ENCODE results near the gene GGTLC3.
"Not testable (repeated sequence)": the region's sequence is repeated elsewhere in the genome, so short reads cannot be mapped to it uniquely, and the experiment has no call there.

The GGTLC3 gene

GRCh38 chr22:18518061-18518460 is at the start of gene GGTLC3:
GGTLC3 (minus strand) TSS chr22:18518161; CDS start chr22:18517897, 264 bp downstream.
- not testable (repeated sequence) for DNase-seq

DNA sequence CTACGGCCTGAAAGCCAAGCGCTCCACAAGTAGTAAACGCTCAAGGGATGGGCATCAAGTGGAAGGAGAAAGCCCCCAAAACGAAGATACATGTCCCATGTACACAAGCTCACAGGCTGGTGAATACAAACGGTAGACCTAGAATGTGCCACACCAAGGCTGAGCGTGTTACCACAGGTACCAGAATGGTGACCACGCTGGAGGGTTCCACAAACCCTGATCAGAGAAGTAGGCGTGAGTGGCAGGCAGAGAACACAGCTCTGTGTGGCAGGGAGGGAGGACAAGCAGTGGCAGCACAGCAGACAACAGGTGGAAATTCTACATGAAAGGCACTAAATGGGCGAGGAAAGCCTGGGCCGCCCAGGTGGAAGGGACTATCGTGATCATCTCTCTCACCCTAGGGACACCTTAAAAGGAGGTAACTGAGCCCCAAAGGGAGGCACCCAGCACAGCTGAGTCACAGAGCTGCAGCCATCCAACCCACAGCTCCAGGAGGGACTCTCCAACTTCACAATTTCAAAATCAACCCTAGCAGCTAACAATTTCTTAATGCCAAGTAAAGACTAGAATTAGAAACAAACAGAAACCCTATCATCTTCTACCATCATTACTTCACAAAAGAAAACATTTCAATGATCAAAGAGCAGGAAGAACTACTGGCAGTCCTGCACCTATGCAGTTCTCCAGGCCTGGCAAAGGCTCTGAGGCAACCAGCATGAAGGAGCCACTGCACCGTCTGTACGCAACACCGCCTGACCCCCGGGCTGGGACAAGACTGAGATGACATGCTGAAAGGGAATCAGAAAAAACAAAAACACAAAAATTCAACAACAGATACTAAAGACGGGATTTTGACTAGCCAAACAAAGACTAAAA is 42.4 kb upstream of the GGTLC3 start:
- DNase-seq = not testable (repeated sequence)

GRCh38 chr22:18558939-18559338 is 41.0 kb upstream of the GGTLC3 start:
- not testable (repeated sequence) for DNase-seq

- not testable (repeated sequence) for DNase-seq
Observed at GRCh38 chr22:18558516-18558915, 40.6 kb upstream of the GGTLC3 start.

DNA sequence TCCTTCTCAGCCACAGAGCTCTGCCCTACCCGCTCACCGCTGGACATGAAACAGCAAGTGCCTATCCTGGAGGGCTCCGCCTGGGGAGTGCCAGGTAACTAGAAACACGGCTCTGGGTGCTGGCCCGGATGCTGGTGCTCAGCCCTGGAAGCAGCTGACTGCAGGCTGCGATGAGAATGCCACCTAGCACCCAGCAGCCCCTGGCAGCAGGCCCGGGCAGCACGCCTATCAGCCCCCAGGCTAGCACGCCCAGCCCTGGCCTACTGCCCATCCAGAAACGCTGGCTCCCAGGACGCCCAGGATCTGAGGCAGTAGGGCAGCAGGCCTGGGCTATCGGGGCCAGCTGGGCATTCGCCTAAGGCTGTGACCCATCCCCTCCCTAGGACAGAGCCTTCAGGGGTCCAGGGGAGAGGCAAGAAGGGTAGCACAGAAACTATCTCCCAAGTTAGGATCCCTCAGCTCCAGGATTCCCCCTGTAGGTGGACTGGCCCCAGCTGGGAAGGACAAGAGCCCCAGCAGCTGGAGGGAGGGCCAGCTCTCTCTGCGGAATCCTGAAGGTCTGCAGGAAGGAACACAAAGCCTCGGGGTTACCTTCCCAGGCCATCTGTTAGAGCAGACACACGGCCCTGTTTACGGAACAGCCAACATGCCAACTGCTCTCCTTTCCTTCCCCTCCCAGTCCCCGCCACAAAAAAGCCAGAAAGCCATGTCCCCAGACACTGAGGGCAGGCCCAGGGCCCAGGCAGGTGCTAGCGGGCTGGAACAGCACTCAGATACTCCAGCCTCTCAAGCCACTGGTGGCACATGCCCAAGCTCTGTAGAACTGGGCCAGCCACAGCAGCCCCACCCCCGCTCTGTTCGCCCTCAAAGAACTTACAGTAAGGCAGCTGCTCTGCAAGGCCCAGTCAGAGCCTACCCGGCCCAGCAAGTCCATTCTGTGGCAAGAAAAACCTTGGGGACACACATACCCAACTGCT is 36.6 kb upstream of the GGTLC3 start:
- DNase-seq = not testable (repeated sequence)

DNA sequence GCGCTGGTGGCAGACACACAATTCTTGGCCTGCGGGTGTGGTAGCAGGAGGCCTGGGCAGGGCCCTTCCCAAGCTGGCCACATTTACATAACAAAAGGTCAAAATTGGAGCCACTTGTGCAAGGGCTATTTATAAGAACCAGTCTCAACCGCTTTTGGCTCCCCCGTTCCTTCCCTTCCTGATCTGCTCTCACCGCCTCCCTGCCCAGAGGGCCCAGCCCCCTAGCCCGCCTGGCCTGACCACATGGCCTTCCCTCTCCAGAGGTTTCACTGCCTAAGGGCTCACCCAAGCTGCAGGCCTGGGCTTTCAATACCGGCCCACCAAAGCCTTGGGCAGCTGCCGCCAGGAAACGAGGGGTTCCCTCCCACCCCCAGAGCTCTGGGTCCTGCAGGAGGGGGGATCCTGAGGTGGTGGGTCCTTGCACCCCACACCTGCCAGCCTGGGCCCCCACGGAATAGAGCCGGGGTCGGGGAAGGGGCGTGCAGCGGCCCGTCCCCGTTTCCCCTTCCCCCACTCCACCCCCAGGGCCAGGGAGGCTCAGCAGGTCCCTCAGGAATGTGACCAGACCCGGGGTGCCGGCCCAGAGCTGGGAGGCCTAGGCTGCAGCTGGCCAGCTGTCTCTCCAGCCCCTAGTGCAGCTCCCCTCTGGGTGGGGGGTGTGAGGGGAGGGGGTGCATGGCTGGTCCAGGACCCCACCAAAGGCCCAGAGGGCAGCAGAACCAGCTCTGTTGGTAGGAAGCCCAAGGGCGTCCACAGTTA is 35.1 kb upstream of the GGTLC3 start:
- DNase-seq = not testable (repeated sequence)

DNA sequence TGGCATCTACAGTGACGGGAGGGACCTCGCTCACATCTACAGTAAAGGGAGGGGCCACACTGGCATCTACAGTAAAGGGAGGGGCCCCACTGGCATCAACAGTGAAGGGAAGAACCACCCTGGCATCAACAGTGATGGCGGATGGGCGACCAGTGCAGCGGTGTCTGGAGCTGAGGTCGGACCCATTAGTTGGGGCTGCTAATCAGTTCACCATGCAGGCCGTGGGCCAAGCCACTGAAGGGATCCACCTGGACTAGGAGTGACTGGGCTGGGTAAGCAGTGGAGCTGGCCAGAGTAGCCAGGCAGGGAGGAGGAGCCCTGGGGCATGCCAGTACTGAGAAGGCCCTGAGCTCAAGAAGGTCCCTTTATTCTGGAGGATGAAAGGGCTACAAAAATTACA is 33.1 kb upstream of the GGTLC3 start:
- not testable (repeated sequence) for DNase-seq

- not testable (repeated sequence) for DNase-seq
Observed at GRCh38 chr22:18549458-18550179, 31.7 kb upstream of the GGTLC3 start.

DNA sequence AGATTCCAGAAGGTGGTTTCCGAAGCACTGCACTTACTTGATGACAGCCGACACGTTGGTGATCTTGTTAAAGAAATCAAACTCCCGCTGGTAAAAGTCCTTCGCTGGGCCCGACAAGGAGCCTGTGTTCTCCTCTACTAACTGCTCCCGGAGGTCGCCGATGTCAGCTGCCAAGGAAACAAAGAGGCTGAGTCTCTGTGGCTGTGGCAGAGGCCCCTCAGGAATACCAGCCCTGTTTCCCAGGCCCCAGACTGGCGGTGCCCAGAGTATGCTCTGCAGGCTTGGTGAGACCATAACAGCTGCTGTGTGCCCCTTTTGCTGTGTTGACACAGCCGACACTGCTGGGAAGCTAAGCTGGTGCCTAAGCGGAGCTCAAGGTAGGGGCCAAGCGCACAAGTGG is 26.7 kb upstream of the GGTLC3 start:
- DNase-seq = not testable (repeated sequence)

DNA sequence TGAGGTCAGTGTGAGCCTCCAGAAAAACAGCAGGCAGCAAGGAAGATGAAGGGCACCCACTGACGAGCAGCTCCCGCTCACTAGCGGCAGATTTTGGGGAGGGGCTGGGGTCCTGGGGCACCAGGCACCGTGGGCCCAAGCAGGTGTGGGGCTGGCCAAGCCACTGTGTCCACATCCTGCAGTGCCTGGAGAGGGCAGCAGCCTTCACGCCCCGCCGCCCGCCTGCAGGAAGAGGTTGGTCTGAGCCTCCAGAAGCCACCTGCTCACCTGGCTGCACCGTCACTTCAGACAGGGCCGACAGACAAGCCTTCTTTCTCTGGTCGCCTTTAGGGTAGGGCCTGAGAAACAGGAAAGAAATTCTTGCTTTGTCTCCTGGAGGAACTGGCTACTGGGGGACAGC is 25.4 kb upstream of the GGTLC3 start:
- not testable (repeated sequence) for DNase-seq

DNA sequence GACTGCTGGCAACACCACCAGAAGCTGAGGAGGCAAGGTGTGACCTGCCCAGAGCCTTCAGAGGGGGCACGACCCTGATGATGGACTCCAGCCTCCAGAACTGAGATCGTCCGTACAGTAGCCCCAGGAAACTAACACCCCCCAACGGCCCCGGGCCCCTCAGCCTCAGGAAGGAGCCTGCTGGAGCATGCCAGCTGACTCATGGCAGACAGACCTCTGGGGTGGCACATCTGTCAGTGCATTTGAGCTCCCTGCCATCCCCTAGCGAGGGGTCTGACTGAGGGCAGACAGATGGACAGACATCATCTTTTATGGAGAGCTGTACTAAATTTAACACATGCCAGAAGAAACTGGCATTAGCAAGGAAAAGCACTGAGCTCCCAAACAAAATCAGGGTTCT is 22.0 kb upstream of the GGTLC3 start:
- DNase-seq = not testable (repeated sequence)

- not testable (repeated sequence) for DNase-seq
Observed at GRCh38 chr22:18534315-18534714, 16.4 kb upstream of the GGTLC3 start.

- not testable (repeated sequence) for DNase-seq
Observed at GRCh38 chr22:18533633-18534032, 15.7 kb upstream of the GGTLC3 start.

DNA sequence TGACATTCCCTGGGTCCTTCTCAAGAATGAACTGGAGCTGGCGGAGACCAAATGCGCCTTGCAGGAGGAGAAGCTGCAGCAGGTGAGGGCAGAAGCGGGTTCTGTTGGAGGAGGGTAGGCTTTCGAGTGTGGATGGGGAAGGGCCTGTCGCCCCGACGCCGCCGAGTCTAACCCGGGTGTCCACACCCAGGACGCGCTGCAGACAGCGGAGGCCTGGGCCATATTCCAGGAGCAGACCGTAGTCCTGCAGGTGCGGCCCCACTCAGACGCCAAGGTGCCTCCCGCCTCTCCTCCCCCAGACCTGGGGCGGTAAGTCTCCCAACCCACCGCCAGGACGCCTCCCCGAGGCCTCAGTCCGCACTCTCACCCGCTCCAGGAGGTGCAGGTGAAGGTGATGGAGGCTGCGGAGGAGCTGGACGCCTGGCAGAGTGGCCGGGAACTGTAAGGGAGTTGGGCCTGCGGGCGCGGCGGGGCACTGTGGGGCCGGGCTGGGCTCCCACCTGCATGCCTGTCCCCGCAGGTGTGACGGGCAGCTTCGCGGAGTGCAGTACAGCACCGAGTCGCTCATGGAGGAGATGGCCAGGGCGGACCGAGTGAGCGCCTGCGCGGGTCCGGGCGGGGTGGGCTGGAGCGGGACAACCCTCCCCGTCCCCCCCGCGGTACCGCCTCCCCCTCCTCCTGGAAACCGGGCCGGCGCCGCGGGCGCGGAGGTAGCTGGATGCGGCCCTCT is 11.6 kb upstream of the GGTLC3 start:
- peak; percentile 0 for DNase-seq

- DNase-seq = peak; percentile 84
Observed at GRCh38 chr22:18528597-18529415, 10.8 kb upstream of the GGTLC3 start.

DNA sequence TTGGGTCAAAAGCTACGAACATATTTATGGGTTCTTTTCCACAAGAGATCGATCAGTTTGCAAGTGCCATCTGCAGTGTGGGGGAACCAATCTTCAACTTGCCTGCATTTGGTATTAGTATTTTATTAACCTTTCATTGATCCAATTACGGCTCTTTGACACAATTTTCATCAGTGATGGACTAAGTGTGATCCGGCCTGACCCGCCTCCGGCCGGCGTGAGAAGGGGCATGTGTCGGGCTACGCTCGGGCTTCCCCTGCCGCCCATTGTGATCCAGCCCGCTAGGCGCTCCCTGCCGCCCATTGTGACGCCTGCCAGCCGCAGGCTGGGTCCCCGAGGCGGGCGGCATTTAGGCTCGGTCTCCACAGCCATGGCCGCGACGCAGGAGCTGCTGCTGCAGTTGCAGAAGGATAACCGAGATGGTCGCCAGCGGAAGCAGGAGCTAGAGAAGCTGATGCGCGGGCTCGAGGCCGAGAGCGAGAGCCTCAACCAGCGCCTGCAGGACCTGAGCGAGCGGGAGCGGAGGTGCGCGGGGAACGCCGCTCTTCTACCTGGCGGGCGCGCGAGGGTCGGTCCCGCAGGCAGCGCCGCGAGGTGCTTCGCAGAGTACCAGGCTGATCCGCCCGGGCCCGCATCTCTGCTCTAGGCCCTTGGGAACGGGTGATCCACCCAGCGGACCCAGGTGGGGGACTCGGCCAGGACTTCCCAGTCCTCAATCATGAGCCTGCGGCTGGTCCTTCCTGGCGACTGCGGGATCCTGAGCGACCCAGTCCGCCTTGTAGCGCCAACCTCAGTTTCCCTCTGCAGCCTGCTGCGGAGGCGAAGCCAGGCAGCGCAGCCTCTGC is 10.0 kb upstream of the GGTLC3 start, which contains the start of gene TMEM191B:
Gene TMEM191B, plus strand, starts transcription at position 51 of the 845 bp plus-strand sequence. Its CDS starts 179 bp downstream, at position 230.
- DNase-seq = not testable (repeated sequence)

DNA sequence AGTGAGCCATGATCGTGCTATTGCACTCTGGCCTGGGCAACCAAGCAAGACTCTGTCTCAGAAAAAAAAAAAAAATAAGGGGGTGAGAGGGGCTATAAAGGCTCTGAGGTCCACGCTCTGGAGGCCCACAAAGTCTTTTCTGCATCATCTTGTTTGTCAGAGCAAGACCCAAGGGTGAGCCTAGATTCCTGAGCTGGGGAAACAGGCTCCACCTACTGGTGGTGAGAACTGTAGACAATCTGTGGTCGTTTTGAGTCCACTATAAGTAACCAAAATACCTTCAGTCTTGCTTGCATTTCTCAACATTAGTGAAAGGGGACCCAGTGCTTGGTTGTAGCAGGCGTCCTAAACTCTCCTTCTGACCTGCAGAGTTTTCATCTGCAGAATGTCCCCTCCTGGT is 5.4 kb upstream of the GGTLC3 start:
- DNase-seq = not testable (repeated sequence)

GRCh38 chr22:18522762-18523161 is 4.8 kb upstream of the GGTLC3 start:
- DNase-seq = not testable (repeated sequence)

DNA sequence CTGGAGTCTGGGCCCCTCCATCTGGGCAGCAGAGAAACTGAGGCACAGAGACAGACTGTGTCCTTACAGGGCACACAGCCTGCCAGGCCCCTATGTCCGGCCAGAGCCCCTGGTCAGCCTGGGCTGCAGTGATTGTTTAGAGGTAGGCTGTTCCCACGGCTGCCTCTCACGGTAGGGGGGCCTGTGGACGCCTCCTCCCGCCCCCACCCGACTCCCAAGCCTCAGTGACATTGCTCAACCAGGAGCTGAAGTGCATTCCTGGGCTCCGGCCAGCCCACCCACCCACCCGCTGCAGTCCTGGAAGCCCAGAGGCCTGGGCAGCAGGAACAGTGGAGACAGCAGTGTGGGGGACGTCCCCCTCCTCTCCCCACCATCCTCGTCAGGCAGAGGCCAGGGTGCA is 4.5 kb downstream of the GGTLC3 start:
- DNase-seq = not testable (repeated sequence)

Data from CD4-positive, alpha-beta T cell treated with Interleukin-21 for 1 hour (primary cell).